Gastrocnemius medialis (tissue), 4 donors: ENCODE measurements around the gene LCE1B.

ENCODE experiments used
- CTCF ChIP-seq, 5 experiments: fragments of 450-650 bp in 3 of 5; fragments of 200-600 bp in 2 of 5; sonication (generic) in 2 of 5; IDR thresholded peaks in 4 of 5; conservative IDR thresholded peaks in 1 of 5; 1 replicate in 4 of 5; 2 replicates in 1 of 5; pipeline ENCODE4 v1.5.1; 2016 to 2019; ENCODE audit warnings: antibody characterized with exemption in 5 of 5, mild to moderate bottlenecking in 3 of 5, moderate library complexity in 3 of 5
- POLR2A ChIP-seq, 2 donors: fragments of 450-650 bp; IDR thresholded peaks; one replicate each; pipeline ENCODE4 v1.6.1; 2017; ENCODE audit warnings: antibody characterized with exemption in 2 of 2, mild to moderate bottlenecking in 2 of 2, moderate library complexity in 2 of 2

GRCh38 chr1:152811050-152811449, 721 bp upstream of the LCE1B start:
- TF ChIP-seq POLR2A (IDR thresholded peaks at IDR 0.05) (no peak), CTCF (IDR thresholded peaks at IDR 0.05 in 4 of 5, conservative IDR thresholded peaks at IDR 0.05 in 1 of 5) (no peak)
